Activated B cell treated with CpG ODN at 0.5 μM for 24 hours (primary cell): ENCODE data around the gene ZAR1. TPM values are rescaled to one million over a fixed set of nuclear protein-coding genes. Genes with fewer than 3 reads are reported as not detected.

Source experiments
- ATAC-seq: fragments of 200-7000 bp; cut with Tn5 transposase; one replicate; pipeline ENCODE4 v1.10.0; 2021; ENCODE audit warnings: low read depth, mild to moderate bottlenecking, moderate library complexity
- CTCF ChIA-PET: fragments of 350-600 bp; sonication (Branson Sonifier 250); formaldehyde crosslinking; loops from one replicate; lab custom pipeline; 2021; ENCODE audit warnings: antibody characterized with exemption; lab: Charles Lee
- POLR2A ChIA-PET: fragments of 350-600 bp; sonication (Branson Sonifier 250); formaldehyde crosslinking; loops from one replicate; lab custom pipeline; 2021; ENCODE audit warnings: antibody characterized with exemption; lab: Charles Lee
- DNase-seq: peaks from one replicate; pipeline ENCODE4 v3.0.0; 2022
- H3K27ac Mint-ChIP-seq: one replicate; pipeline ENCODE4 v1.8.0; 2020; ENCODE audit warnings: mixed read lengths
- H3K27me3 Mint-ChIP-seq: one replicate; pipeline ENCODE4 v1.8.0; 2021; ENCODE audit warnings: mixed read lengths
- H3K36me3 Mint-ChIP-seq: one replicate; pipeline ENCODE4 v1.8.0; 2021; ENCODE audit warnings: low read depth, mixed read lengths
- H3K4me1 Mint-ChIP-seq: one replicate; pipeline ENCODE4 v1.8.0; 2021; ENCODE audit warnings: mixed read lengths
- H3K4me3 Mint-ChIP-seq: one replicate; pipeline ENCODE4 v1.8.0; 2020; ENCODE audit warnings: mild to moderate bottlenecking, mixed read lengths
- H3K9me3 Mint-ChIP-seq: one replicate; pipeline ENCODE4 v1.8.0; 2020; ENCODE audit warnings: mixed read lengths
- intact Hi-C: fragments of 100-400 bp; cut with micrococcal nuclease; formaldehyde crosslinking; loops from one replicate; pipeline ENCODE4 v1.15.1; 2024
- total RNA-seq: library from RNA; stranded (reverse); gene quantifications from 2 replicates; pipeline ENCODE4 v1.2.3, GENCODE V29; 2022
- TF ChIP-seq, protein P1 (sequence below): fragments of 200-600 bp; IDR thresholded peaks from one replicate; pipeline ENCODE4 v1.8.0; 2022; ENCODE audit warnings: antibody characterized with exemption, mild to moderate bottlenecking

ZAR1 gene
- total RNA-seq, 1 donor from 2014 or later, result not detected

DNA sequence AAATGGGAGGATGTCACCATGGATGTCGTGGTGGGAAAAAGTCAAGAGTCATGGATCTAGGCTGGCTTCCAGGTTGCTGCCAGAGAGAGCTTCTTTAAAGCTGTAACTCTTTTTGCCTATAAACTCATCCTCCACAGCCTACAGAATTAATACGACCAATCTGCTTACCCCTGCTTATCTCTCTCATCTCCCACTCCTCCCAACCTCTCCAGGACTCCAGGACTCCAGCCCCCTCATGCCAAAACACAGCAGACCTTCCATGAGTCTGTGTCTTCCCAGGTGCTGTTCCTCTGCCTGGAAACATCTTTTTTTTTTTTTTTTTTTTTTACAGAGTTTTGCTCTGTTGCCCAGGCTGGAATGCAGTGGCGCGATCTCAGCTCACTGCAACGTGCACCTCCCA, 22.2 kb upstream of the ZAR1 start:
- H3K4me3 Mint-ChIP-seq, result no peak overlapping the region
- intact Hi-C loops, result no loop called here
- ATAC-seq, result no peak
- peaks cover 10% of the 10 kb centered on the region for H3K27me3 Mint-ChIP-seq
- CTCF ChIA-PET, result no interaction called here
- no peaks in the 10 kb centered on the region for H3K4me1 Mint-ChIP-seq
- no peak overlapping the region for H3K27ac Mint-ChIP-seq
- DNase-seq, result no peak
- no peaks in the 10 kb centered on the region for H3K36me3 Mint-ChIP-seq
- peaks cover 10% of the 10 kb centered on the region for H3K9me3 Mint-ChIP-seq
- TF ChIP-seq, protein P1, sequence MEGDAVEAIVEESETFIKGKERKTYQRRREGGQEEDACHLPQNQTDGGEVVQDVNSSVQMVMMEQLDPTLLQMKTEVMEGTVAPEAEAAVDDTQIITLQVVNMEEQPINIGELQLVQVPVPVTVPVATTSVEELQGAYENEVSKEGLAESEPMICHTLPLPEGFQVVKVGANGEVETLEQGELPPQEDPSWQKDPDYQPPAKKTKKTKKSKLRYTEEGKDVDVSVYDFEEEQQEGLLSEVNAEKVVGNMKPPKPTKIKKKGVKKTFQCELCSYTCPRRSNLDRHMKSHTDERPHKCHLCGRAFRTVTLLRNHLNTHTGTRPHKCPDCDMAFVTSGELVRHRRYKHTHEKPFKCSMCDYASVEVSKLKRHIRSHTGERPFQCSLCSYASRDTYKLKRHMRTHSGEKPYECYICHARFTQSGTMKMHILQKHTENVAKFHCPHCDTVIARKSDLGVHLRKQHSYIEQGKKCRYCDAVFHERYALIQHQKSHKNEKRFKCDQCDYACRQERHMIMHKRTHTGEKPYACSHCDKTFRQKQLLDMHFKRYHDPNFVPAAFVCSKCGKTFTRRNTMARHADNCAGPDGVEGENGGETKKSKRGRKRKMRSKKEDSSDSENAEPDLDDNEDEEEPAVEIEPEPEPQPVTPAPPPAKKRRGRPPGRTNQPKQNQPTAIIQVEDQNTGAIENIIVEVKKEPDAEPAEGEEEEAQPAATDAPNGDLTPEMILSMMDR, result no peak
- POLR2A ChIA-PET, result no interaction called here

DNA sequence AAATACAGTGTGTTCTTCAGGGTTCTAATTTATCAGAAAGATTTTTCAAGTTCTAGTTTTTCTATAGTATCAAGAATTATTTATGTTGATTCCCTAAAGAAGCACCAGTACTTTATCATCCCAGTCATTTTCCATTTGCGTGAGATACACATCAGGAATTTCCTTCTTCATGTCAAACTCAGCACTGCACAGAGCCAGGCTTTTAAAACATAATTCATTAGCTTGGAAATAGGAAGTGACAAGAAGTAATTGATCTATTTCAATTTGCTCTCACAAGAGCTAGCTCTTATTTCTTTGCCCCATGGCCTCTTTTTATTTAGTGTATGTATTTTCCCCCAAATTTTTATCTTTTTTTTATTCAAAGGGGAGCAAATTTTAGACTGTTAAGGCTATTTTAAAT, 19.9 kb upstream of the ZAR1 start:
- ATAC-seq (no peak), DNase-seq (no peak)
- ChIA-PET POLR2A (no interaction called here), CTCF (no interaction called here)
- Mint-ChIP-seq H3K27me3 (peaks cover 8% of the 10 kb centered on the region), H3K27ac (no peak overlapping the region), H3K9me3 (no peaks in the 10 kb centered on the region), H3K4me3 (no peak overlapping the region), H3K36me3 (no peaks in the 10 kb centered on the region), H3K4me1 (no peaks in the 10 kb centered on the region)
- TF ChIP-seq, protein P1, result no peak
- intact Hi-C loops, result no loop called here

- Mint-ChIP-seq H3K36me3 (no peaks in the 10 kb centered on the region), H3K27me3 (peaks cover 8% of the 10 kb centered on the region), H3K27ac (no peak overlapping the region), H3K4me1 (no peaks in the 10 kb centered on the region), H3K9me3 (no peaks in the 10 kb centered on the region), H3K4me3 (no peak overlapping the region)
- intact Hi-C loops, result no loop called here
- POLR2A ChIA-PET, result no interaction called here
- DNase-seq (no peak), ATAC-seq (no peak)
- CTCF ChIA-PET, result no interaction called here
- TF ChIP-seq, protein P1, result no peak
Measured at GRCh38 chr4:48470570-48470969, 19.5 kb upstream of the ZAR1 start.

GRCh38 chr4:48472794-48473193, 17.3 kb upstream of the ZAR1 start:
- TF ChIP-seq, protein P1, result no peak
- no peaks in the 10 kb centered on the region for H3K4me1 Mint-ChIP-seq

GRCh38 chr4:48475770-48476169, 14.3 kb upstream of the ZAR1 start:
- no peaks in the 10 kb centered on the region for H3K9me3 Mint-ChIP-seq
- no peak for DNase-seq
- ATAC-seq, result no peak
- H3K27me3 Mint-ChIP-seq, result peaks cover 3% of the 10 kb centered on the region
- ChIA-PET CTCF (interaction anchor here (0.7 kb wide), 1 partner anchor 451 kb away, joined by 3 read pairs; no protein-coding TSS in a partner anchor), POLR2A (no interaction called here)
- TF ChIP-seq, protein P1, result no peak
- intact Hi-C loops, result no loop called here
- H3K27ac Mint-ChIP-seq, result no peak overlapping the region
- no peaks in the 10 kb centered on the region for H3K36me3 Mint-ChIP-seq
- H3K4me3 Mint-ChIP-seq, result no peak overlapping the region
- no peaks in the 10 kb centered on the region for H3K4me1 Mint-ChIP-seq

More at GRCh38 chr4:48472794-48473193, 17.3 kb upstream of the ZAR1 start:
- POLR2A ChIA-PET, result no interaction called here
- no peak overlapping the region for H3K27ac Mint-ChIP-seq
- intact Hi-C loops, result no loop called here
- ATAC-seq (no peak), DNase-seq (no peak)
- H3K4me3 Mint-ChIP-seq, result no peak overlapping the region
- H3K36me3 Mint-ChIP-seq, result no peaks in the 10 kb centered on the region
- peaks cover 8% of the 10 kb centered on the region for H3K27me3 Mint-ChIP-seq
- no peaks in the 10 kb centered on the region for H3K9me3 Mint-ChIP-seq
- CTCF ChIA-PET, result no interaction called here
